Adrenal gland (tissue), 5 donors: ENCODE results near the gene SORBS1.

ENCODE experiments used
- POLR2A ChIP-seq, 2 donors: fragments of 450-650 bp; IDR thresholded peaks; one replicate each; pipeline ENCODE4 v1.6.1; 2017; ENCODE audit warnings: antibody characterized with exemption in 2 of 2, mild to moderate bottlenecking in 2 of 2, moderate library complexity in 1 of 2
- TF ChIP-seq, protein P1 (sequence below), 6 experiments: fragments of 450-650 bp in 4 of 6; fragments of 200-600 bp in 2 of 6; sonication (generic) in 1 of 6; IDR thresholded peaks; 1 replicate in 5 of 6; 2 replicates in 1 of 6; pipeline versions ENCODE4 v1.5.1 to v1.8.0; 2016 to 2021; ENCODE audit warnings: antibody characterized with exemption in 6 of 6, mild to moderate bottlenecking in 2 of 6, moderate library complexity in 1 of 6
- donor health status: DM: no; HTN: no; CAD: no.

DNA sequence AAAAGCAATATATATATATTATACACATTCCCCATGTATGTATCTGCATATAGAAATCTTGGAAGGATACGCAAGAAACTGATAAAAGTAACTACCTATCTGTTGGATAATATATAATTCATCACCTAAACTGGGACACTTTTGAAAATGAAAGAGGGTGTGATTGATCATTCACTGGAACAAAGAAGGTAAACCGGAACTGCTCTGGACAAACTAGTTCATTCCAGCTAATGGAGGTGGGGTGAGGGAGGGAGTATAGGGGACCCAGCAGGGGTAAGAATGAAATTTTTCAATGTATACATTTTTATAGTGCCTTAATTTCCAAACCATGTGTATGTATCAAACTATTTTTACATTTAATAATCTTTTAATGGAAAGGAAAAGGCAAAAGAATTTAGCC, 25.6 kb downstream of the SORBS1 start:
- TF ChIP-seq, protein P1, sequence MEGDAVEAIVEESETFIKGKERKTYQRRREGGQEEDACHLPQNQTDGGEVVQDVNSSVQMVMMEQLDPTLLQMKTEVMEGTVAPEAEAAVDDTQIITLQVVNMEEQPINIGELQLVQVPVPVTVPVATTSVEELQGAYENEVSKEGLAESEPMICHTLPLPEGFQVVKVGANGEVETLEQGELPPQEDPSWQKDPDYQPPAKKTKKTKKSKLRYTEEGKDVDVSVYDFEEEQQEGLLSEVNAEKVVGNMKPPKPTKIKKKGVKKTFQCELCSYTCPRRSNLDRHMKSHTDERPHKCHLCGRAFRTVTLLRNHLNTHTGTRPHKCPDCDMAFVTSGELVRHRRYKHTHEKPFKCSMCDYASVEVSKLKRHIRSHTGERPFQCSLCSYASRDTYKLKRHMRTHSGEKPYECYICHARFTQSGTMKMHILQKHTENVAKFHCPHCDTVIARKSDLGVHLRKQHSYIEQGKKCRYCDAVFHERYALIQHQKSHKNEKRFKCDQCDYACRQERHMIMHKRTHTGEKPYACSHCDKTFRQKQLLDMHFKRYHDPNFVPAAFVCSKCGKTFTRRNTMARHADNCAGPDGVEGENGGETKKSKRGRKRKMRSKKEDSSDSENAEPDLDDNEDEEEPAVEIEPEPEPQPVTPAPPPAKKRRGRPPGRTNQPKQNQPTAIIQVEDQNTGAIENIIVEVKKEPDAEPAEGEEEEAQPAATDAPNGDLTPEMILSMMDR (IDR thresholded peaks at IDR 0.05), result no peak
- TF ChIP-seq POLR2A (IDR thresholded peaks at IDR 0.05), result no peak
